ENCODE measurements around the gene COASY.

The COASY gene

GRCh38 chr17:42561897-42562387 is at the start of gene COASY:
Gene COASY, plus strand, starts transcription at chr17:42562148. Its CDS starts 475 bp downstream, at chr17:42562623.
- DNase-seq (ENCODE audit: low read depth in 2 of 2), result peak; percentile 84 to 94

- DNase-seq (ENCODE audit: low read depth in 2 of 2), result no peak
Observed at GRCh38 chr17:42512246-42512645, 49.7 kb upstream of the COASY start.

- DNase-seq (ENCODE audit: low read depth in 2 of 2), result no peak
Observed at GRCh38 chr17:42512733-42513251, 49.2 kb upstream of the COASY start.

GRCh38 chr17:42513686-42514085 is 48.3 kb upstream of the COASY start:
- no peak for DNase-seq (ENCODE audit: low read depth in 2 of 2)

- no peak for DNase-seq (ENCODE audit: low read depth in 2 of 2)
Observed at GRCh38 chr17:42514279-42514678, 47.7 kb upstream of the COASY start.

- no peak for DNase-seq (ENCODE audit: low read depth in 2 of 2)
Observed at GRCh38 chr17:42514867-42515266, 47.1 kb upstream of the COASY start.

GRCh38 chr17:42517516-42517915 is 44.4 kb upstream of the COASY start:
- peak; percentile 75 to 82 for DNase-seq (ENCODE audit: low read depth in 2 of 2)

GRCh38 chr17:42518046-42518754 is 43.7 kb upstream of the COASY start:
- no peak for DNase-seq (ENCODE audit: low read depth in 2 of 2)

GRCh38 chr17:42518755-42519545 is 43.0 kb upstream of the COASY start:
- no peak for DNase-seq (ENCODE audit: low read depth in 2 of 2)

- no peak for DNase-seq (ENCODE audit: low read depth in 2 of 2)
Observed at GRCh38 chr17:42519546-42520491, 42.1 kb upstream of the COASY start.

- no peak for DNase-seq (ENCODE audit: low read depth in 2 of 2)
Observed at GRCh38 chr17:42520540-42520951, 41.4 kb upstream of the COASY start.

- no peak for DNase-seq (ENCODE audit: low read depth in 2 of 2)
Observed at GRCh38 chr17:42521036-42521435, 40.9 kb upstream of the COASY start.

GRCh38 chr17:42521666-42522262 is 40.2 kb upstream of the COASY start:
- no peak for DNase-seq (ENCODE audit: low read depth in 2 of 2)

- no peak for DNase-seq (ENCODE audit: low read depth in 2 of 2)
Observed at GRCh38 chr17:42522263-42522790, 39.6 kb upstream of the COASY start.

GRCh38 chr17:42522798-42523278 is 39.1 kb upstream of the COASY start:
- DNase-seq (ENCODE audit: low read depth in 2 of 2), result no peak

- no peak for DNase-seq (ENCODE audit: low read depth in 2 of 2)
Observed at GRCh38 chr17:42525221-42525620, 36.7 kb upstream of the COASY start.

GRCh38 chr17:42526031-42526444 is 35.9 kb upstream of the COASY start:
- no peak for DNase-seq (ENCODE audit: low read depth in 2 of 2)

GRCh38 chr17:42527932-42528331 is 34.0 kb upstream of the COASY start:
- DNase-seq (ENCODE audit: low read depth in 2 of 2), result no peak

- DNase-seq (ENCODE audit: low read depth in 2 of 2), result no peak
Observed at GRCh38 chr17:42529061-42529460, 32.9 kb upstream of the COASY start.

- no peak for DNase-seq (ENCODE audit: low read depth in 2 of 2)
Observed at GRCh38 chr17:42530952-42531454, 30.9 kb upstream of the COASY start.

Measured in activated CD4-positive, alpha-beta T cell treated with anti-CD3 and anti-CD28 coated beads for 24 hours (primary cell).